ENCODE results near the gene ADAMTS12.

DNA sequence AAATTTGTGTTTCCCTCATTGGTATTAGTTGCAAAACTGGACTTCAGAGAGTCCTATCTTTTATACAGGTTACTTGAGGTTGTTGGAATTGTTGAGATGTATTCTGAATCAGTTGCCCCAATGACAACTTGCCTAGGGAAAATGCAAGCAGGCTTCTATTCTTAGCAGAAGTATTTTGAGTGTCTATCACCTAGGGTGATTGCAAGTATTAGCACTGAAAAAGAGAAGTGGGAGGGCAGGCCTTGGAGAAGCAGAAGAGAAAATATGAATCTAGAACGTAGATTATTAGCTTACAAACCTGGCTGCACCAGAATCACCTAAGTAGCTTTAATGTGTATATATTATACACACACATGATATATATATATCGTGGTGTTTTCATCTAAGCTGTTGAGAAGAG lies 43.2 kb downstream of the ADAMTS12 start:
- TF ChIP-seq, protein P1, sequence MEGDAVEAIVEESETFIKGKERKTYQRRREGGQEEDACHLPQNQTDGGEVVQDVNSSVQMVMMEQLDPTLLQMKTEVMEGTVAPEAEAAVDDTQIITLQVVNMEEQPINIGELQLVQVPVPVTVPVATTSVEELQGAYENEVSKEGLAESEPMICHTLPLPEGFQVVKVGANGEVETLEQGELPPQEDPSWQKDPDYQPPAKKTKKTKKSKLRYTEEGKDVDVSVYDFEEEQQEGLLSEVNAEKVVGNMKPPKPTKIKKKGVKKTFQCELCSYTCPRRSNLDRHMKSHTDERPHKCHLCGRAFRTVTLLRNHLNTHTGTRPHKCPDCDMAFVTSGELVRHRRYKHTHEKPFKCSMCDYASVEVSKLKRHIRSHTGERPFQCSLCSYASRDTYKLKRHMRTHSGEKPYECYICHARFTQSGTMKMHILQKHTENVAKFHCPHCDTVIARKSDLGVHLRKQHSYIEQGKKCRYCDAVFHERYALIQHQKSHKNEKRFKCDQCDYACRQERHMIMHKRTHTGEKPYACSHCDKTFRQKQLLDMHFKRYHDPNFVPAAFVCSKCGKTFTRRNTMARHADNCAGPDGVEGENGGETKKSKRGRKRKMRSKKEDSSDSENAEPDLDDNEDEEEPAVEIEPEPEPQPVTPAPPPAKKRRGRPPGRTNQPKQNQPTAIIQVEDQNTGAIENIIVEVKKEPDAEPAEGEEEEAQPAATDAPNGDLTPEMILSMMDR (IDR thresholded peaks at IDR 0.05) = no peak
- no peak for TF ChIP-seq POLR2AphosphoS5 (IDR thresholded peaks at IDR 0.05; ENCODE audit: low read depth, low read length)
- TF ChIP-seq, protein P2, sequence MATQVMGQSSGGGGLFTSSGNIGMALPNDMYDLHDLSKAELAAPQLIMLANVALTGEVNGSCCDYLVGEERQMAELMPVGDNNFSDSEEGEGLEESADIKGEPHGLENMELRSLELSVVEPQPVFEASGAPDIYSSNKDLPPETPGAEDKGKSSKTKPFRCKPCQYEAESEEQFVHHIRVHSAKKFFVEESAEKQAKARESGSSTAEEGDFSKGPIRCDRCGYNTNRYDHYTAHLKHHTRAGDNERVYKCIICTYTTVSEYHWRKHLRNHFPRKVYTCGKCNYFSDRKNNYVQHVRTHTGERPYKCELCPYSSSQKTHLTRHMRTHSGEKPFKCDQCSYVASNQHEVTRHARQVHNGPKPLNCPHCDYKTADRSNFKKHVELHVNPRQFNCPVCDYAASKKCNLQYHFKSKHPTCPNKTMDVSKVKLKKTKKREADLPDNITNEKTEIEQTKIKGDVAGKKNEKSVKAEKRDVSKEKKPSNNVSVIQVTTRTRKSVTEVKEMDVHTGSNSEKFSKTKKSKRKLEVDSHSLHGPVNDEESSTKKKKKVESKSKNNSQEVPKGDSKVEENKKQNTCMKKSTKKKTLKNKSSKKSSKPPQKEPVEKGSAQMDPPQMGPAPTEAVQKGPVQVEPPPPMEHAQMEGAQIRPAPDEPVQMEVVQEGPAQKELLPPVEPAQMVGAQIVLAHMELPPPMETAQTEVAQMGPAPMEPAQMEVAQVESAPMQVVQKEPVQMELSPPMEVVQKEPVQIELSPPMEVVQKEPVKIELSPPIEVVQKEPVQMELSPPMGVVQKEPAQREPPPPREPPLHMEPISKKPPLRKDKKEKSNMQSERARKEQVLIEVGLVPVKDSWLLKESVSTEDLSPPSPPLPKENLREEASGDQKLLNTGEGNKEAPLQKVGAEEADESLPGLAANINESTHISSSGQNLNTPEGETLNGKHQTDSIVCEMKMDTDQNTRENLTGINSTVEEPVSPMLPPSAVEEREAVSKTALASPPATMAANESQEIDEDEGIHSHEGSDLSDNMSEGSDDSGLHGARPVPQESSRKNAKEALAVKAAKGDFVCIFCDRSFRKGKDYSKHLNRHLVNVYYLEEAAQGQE (IDR thresholded peaks at IDR 0.05; ENCODE audit: insufficient read depth in 1 of 2, low read depth in 2 of 2, low read length in 1 of 2) = no peak
